NCI-H128 (cell line): ENCODE results near the gene ZNF691.
"Not testable (repeated sequence)": the region's sequence is repeated elsewhere in the genome, so short reads cannot be mapped to it uniquely, and the experiment has no call there.

ENCODE experiments used
- DNase-seq: peaks from one replicate; lab custom pipeline; 2025; ENCODE audit not compliant: unreplicated experiment; lab: John Stamatoyannopoulos, UW

ZNF691 gene, protein sequence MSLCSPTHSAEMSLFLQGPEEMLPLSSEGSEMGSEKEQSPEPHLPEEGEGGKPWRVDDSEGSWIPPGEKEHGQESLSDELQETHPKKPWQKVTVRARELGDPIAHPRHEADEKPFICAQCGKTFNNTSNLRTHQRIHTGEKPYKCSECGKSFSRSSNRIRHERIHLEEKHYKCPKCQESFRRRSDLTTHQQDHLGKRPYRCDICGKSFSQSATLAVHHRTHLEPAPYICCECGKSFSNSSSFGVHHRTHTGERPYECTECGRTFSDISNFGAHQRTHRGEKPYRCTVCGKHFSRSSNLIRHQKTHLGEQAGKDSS

DNA sequence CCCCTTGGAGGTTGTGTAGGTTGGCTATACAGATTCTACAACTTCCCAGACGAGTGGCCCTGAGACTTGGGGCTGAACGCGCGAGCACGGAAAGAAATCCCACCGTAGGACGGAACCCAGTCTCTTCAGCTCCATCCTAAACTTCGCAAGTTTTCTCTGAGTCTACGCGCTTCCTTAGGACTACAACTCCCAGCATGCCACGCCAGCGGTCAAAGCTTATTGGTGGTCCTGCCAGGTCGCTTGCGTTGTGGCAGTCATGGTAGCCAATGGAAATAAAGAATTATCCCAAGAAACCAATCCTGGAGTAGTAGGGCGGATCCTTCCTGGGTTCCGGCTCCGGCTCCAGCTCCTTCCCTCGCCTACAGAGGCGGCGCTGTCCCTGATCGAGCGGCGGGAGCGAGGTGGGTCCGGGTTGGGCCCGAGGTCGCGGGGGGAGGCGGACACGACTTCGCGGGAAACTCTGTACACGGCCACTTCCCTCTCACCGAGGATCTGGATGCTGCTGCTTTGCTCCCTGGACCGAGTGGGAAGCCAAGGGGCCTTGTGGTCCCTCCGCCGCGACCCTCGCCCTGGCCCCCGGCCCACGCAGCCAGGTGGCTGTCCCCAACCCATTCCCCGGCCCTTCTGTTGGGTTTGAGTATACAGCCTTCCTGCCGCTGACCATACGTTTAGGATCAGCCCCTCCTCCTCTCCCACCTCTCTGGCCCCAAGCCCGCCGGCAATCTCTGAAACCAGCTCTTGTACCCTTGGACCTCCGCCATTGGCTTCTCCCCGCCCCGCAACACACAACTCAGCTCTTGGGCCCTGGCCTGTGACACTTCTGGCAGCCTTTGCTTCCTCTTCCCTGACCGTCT, at the start of gene ZNF691:
ZNF691 (plus strand) TSS at position 357 of the 854 bp plus-strand sequence. CDS start 3,046 bp downstream, outside the sequence.
- peak; percentile 95 for DNase-seq

DNA sequence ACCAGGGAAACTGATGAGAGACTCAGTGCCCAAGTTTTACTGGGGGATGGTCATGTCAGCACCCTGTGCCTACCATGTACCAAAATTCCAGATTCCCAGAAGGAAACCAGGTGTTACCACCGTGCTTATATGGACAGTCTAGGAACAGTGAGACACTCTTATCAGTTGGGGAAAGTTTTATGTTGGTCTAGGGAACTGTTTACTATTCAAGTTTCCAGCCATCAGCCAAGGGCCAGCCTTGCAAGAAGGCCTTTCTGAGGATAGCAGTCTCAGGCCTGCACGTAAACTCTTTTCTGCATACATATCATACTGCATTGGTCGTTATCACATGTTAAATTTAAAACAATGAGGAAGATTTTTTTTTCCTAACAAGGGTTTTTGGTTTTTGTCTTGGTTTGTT, 49.0 kb upstream of the ZNF691 start:
- DNase-seq: no peak

DNA sequence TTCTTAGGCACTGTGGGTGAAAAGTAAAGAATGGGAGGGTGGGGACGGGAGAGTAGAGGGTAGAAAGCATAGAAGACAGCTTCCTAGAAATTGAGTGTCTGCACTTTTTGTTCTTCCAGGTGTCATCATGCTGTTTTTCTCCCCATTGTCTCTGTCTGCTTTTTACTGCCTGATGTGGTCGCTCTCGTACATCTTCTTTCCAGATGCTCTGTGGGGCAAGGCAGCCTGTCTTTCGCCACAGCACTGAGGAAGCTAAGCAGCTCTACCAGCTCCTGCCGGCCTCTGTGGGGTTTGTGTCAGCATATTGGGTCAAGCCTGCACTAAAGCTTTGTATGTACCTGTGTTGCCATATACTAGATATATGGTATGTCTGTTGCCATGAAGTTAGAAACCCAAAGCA, 48.4 kb upstream of the ZNF691 start:
- DNase-seq: no peak

DNA sequence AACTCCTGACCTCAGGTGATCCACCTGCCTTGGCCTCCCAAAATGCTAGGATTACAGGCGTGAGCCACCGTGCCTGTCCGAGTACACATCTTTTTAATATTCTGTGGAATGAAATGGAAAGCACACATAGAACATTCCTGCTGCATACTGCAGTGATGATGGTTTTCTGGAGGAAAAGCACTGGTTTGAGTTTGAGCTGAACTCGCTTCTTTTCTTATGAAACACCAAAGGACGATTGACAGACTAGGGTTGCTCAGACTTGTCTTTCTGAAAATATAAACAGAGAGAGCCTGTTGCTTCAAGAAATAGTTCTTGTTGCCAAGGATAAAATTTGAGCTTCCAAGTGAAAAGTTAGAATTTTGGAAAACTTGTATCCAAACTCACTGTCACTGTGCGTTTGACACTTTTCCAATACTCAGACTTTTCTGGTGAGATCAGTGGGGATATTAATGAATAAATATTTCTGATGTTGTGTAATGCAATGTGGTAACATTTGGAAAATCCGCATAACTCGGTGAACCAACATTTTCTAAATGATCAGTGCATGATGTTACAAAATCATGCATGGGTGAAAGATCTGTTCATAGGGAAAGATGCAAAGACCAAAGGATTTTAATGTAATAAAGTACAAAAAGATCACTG, 44.5 kb upstream of the ZNF691 start:
- DNase-seq: no peak

DNA sequence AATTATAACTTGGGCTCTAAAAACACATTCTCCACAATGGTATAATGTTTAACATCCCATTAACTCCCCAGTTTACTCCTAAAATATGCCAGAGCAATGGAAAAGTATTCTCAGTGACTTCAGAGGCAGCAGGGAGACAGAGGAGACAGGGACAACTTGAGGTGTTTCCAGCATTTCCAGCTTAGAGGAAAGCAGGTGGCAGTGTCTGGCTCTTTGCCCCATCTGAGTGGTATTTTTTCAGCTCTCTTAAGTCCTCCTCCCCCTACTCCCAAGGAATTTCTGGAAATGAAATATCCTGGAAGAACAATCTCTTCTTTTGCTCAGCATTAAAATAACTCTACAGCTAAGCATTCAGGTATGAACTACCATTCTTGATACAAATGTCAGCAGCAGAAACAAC, 40.2 kb upstream of the ZNF691 start:
- no peak for DNase-seq

DNA sequence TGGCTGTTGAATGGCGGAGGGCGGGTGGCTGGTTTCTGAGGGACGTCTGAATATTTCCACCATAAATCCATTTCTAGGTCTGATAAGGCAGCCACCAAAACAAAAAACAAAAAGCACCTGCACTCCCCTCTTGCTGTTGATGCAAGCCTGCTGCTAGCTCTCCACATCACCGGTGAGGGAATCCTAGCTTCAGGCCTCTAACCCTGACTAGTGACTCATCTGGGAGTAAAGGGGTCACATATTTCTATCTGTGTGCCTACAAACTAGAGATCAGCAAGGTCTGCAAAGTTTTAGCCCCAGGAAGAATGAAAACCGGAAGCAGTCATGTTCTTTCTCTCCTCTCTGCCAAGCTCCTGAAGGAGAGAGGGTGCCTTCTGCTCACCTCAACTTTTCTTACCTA, 39.8 kb upstream of the ZNF691 start:
- no peak for DNase-seq

DNA sequence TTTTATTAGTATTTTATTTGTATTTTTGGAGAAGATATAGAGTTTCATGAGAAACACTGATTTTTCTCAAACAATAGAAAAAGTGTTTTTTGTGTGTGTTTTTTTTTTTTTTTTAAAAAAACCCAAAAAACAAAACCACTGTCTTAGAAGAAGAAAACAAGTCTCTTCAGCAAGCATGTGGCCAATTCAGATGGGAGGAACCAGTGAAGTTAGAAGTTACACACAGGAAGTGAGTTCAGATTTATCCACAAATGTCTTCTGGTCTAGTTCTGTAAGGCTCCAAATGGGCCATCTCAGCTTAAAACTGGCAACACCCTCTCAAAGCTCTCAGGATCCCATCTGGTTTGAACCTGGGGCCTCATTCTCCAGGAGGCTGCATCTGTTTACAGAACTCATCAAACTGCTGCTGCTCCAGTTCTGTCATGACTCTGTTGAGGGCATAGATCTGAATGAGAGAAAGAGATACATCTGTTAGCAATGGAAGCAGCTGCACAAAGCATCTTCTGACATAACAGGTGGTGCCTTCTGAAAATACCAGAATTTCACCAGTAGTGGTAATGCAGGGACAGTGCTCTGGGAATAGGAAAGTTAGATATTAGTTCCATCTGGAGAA, 39.3 kb upstream of the ZNF691 start:
- no peak for DNase-seq

DNA sequence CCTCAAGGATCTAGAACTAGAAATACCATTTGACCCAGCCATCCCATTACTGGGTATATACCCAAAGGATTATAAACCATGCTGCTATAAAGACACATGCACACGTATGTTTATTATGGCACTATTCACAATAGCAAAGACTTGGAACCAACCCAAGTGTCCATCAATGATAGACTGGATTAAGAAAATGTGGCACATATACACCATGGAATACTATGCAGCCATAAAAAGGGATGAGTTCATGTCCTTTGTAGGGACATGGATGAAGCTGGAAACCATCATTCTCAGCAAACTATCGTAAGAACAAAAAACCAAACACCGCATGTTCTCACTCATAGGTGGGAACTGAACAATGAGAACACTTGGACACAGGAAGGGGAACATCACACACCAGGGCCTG, 31.6 kb upstream of the ZNF691 start:
- not testable (repeated sequence) for DNase-seq

DNA sequence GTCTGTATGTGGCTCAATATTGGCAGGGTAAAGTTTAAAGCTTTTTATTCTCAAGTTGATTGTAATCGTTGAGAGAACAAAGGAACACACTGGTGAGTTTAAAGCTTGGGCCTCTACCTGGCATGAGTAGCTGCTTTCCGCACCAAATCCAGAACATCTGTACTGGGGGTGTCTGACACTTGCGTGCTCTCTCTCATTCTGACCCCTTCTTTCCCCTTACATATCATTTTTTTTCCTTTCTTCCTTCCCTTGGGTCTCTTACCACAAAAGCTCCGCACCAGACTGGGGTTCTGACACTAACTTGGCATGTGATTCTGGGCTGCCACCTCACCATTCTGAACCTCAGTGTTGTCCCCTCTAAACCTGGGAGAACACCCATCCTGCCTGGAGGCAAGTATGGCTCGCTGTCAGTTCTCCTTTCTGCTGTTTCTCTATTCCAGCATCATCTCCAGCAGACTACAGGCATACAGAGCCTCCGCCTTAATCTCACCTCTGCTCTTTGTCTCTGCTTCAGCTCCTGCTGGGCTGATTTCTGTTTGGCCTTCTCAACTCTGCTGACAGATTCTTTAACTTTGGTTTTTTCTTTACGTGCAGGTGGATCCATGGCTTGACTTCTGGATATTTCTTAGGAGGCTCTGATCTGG, 30.4 kb upstream of the ZNF691 start:
- DNase-seq: no peak

DNA sequence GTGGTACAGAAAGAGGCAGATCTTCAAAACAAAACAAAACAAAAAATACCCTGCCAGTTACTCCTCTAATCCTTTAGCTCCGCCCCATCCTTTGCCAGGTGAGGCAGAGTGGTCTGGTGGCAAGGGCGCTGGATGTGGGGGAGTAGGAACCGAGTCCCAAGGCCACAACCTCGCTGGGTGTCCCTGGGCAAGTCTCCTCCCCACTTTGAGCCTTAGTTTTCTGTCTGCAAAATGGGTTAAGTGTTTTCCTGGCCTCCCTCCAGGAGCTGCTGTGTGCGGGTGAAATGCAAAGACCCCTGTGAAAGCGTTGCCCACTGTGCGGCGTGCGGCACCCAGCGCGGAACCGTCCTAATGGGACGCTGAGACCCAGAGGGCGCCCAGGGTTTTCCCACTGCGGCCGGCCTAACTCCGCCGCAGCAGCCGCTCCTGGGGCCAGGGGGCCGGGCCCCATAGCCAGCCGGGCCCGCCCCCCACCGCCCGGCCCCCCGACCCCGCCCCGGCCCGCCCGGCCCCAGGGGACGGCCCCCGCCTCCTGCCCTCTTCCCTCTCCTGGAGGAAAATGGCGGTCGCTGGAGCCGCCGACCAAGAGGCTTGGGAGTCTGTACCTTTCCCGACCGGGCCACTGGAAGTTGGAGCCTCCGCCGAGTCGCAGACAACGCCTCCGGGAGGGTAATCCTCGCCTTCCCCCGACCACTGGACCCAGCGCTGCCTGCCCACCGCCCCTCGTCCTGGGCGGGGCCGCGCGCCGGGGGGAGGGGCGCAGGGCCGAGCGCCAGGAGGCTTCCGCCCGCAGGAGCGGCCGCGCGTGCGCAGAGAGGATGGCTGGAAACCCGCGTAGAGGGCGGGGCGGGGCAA, 29.6 kb upstream of the ZNF691 start, which contains the start of the genes ERMAP and SVBP:
ERMAP (plus strand) TSS at position 538 of the 855 bp plus-strand sequence. CDS start 13,327 bp downstream, outside the sequence.
SVBP (minus strand) TSS at position 813 of the 855 bp plus-strand sequence. CDS start 853 bp downstream, outside the sequence.
- peak; percentile 79 for DNase-seq

DNA sequence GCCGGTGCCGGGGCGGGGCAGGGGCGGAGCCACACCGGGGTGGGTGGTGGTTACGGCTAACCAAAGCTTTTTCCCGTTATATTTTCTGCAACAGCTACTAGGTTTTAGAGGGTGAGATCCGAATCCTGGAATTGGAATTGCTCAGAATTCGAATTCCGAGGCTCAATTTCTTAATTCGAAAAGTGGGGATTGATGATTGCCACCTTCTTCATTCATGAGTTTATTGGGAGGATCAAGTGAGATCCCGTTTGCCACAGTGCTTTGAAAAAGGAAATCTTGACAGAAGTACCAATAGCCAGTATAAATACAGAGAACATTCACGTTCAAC, 29.0 kb upstream of the ZNF691 start:
- no peak for DNase-seq

DNA sequence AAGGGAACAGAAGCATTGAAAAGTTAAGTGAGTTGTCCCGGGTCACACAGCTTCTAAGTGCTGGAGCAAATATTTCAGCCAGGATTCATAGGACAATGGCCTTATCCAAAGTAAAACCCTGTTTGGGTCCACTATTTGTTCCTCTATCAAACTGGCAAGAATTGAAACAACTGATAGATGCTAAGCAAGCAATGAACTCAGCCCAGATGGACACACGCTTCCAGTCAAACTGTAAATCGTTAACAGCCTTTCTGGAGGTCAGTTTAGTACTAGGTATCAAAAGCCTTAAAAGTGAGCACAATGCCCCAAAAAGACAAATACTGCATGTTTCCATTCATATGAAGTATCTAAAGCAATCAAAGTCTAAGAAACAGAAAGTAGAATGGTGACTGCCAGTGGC, 28.4 kb upstream of the ZNF691 start:
- no peak for DNase-seq

DNA sequence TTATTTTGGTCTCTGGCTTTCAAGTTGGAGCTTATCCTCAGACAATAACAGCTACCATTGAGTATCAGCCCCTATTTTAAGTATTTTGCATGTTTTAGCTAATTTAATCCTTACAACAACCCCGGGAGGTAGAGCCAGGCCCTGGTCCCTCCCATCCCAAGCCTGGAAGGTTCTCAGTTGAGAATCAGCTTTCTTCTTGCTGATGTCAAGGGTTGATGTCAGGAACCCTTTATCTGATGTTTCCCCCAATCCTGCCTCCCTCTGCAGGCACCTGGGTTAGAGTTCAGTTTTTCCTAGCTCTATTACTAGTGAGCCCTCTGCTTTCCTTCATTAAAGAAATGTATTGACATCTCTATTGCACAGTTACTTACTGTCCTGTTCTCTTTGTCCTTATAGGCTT, 25.6 kb upstream of the ZNF691 start:
- DNase-seq: no peak

DNA sequence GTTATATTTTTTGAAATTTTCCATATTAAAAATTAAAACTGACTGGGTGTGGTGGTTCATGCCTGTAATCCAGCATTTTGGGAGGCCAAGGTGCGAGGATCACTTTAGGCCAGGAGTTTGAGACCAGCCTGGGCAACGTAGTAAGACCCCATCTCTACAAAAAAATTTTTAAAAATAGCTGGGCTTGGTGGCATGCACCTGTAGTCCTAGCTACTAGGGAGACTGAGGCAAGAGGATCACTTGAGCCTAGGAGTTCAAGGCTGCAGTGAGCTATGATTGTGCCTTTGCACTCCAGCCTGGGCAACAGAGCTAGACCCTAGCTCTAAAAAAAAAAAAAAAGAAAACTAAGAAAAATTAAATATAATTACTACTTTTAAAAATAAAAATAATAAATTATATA, 24.7 kb upstream of the ZNF691 start:
- DNase-seq: no peak

DNA sequence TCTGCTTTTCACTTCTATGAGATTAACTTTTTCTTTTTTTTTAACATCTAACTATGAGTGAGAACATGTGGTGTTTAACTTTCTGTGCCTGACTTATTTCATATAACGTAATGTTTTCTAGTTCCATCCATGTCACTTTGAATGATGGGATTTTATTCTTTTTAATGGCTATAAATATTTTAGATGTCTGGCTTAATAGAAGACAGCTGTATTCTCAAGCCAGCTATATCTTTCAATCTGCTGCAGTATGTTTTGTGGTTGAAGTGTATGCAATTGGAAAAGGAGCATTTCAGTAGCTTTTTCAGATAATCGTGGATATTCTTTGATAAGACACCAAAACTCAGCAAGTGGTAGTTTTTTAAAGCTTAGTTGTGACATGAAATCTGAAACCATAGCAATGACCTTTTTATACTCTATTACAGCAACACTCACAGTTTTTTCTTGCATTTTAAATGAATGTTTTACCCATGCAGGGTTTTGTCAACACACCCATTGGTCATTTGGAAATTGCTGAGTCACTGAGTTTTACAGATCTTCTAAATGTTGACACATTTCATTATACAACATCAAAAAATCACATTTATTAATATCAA, 23.5 kb upstream of the ZNF691 start:
- no peak for DNase-seq

DNA sequence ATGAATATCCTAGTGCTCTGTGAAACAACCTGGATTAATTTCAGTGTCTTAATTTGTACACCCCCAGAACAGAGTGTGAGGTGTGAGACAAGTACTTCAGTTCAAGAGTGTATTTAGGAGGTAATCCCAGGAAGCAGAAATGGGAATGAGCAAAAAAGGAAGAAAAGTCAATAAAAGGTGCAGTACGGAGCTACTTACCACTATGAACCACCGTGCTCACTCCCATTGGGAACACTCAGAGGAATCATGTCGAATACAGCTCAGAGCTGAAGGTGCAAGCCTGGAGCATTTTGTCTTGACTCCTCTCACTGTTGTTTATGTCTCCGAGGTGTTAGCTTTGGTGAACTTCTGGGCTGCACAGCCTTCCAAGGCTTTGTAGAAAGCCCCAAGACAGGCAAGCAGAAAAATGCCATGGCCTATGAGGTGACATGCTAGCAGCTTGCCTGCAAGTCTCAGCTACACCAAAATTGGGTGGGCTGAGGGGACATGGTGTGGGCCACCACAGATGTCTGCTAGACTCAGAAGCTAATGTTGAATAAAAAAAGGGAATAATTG, 21.9 kb upstream of the ZNF691 start:
- no peak for DNase-seq

DNA sequence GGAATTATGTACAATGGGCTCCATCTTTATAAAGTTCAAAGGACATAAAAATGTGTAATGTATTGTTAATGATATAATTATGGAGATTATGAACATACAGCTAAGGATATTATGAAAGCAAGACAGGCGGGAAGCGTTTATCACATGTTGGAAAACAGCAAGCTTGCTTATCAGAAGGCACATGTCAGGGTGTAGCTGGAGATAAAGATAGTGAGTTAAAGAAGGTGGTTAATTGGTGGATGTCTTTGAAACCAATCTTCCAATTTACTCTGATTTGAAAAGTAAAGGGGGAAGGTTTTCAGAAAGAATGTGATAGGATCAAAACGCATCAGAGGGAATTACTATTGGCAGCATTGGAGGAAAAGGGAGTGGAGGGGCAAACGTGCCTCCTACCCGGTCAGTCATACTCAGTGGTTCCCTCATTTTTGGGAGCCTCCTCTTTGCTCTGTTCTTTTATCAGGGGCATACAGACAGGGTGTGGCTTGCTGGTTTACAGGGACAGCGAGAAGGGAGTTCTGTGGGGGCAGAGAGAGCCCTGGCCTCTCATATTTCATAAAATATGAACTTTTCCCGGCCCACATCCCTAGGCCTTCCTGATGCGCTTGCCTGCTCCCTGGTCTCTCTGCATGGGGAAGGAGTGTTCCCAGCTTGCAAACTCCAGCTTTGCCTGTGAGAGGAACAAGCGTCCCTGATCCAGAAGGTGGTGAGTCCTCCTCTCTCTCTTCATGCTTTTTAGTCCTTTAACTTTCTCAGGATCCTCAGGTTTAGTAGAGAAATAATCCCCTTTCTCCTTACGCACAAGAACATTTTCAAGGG, 21.2 kb upstream of the ZNF691 start:
- no peak for DNase-seq

DNA sequence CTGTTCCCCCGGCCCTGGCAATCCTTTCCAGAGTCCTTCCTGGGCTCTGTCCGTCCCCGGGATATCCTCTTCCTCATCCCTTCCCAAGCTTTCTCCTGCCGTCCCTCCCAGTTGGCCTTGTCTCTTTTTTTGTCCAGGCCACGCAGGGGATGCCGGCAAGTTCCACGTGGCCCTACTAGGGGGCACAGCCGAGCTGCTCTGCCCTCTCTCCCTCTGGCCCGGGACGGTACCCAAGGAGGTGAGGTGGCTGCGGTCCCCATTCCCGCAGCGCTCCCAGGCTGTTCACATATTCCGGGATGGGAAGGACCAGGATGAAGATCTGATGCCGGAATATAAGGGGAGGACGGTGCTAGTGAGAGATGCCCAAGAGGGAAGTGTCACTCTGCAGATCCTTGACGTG, 15.8 kb upstream of the ZNF691 start:
- no peak for DNase-seq
